OCI-LY1 (cell line): ENCODE measurements around the gene PIGQ.

Source experiments
- CTCF ChIP-seq: fragments of 200-600 bp; sonication (generic), shearing (Covaris generic); IDR thresholded peaks from 2 replicates; pipeline ENCODE4 v1.5.1; 2017; ENCODE audit warnings: mild to moderate bottlenecking, antibody characterized with exemption, low read length, moderate library complexity, mixed read lengths
- EZH2 ChIP-seq: fragments of 200-600 bp; sonication (generic), shearing (Covaris generic); IDR thresholded peaks from 2 replicates; pipeline ENCODE4 v1.8.0; 2017; ENCODE audit warnings: borderline replicate concordance, mixed run types, mild to moderate bottlenecking, antibody characterized with exemption, low read length, moderate library complexity, mixed read lengths

DNA sequence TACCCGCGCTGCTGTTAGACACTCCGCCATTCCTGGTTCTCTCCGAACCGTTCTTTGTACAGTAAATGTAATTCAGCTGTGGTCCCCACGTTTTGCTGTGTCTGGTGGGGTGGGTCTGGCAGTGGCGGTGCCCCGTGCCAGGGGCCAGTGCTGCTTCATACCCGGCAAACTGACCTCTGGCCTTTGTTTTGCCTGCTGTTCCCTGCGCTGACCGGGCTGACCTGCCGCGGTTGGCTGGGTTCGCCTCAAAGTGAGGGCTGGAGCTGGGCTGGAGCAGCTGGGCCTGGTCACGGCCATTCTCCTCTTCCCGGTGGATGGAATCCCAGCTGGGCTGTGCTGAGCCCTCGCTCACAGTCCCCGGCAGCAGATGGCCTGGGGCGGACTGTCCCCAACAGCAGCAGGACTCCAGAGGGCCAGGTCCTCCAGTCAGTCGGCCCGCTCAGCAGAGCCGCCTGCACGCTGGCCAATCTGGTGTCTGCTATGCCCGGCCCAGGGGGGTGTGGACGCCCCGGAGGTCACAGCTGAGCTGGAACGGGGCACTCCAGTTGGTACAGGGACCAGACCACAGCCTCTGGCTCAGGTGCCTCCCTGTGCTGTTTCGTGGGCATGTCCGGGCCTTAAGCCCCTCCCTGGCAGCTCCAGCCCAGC is 59.5 kb downstream of the PIGQ start:
- TF ChIP-seq EZH2, result no peak
- no peak for TF ChIP-seq CTCF
